ENCODE data around the gene SORCS1.

DNA sequence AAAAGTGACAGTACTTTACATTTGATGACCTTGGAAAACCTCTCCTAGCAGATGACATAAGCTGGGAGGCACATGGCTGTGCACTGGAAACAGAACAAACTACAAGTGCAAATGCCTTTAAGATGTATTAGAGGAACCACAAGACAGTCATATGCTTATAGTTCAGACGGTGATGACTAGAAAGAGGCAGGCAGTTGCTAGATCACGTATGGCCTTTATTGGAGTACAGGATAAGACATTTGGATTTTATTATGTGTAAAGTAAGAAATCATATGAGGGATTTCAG, 290.0 kb downstream of the SORCS1 start:
- TF ChIP-seq, protein P1, sequence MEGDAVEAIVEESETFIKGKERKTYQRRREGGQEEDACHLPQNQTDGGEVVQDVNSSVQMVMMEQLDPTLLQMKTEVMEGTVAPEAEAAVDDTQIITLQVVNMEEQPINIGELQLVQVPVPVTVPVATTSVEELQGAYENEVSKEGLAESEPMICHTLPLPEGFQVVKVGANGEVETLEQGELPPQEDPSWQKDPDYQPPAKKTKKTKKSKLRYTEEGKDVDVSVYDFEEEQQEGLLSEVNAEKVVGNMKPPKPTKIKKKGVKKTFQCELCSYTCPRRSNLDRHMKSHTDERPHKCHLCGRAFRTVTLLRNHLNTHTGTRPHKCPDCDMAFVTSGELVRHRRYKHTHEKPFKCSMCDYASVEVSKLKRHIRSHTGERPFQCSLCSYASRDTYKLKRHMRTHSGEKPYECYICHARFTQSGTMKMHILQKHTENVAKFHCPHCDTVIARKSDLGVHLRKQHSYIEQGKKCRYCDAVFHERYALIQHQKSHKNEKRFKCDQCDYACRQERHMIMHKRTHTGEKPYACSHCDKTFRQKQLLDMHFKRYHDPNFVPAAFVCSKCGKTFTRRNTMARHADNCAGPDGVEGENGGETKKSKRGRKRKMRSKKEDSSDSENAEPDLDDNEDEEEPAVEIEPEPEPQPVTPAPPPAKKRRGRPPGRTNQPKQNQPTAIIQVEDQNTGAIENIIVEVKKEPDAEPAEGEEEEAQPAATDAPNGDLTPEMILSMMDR (IDR thresholded peaks at IDR 0.05; ENCODE audit: insufficient read depth, low read depth, low read length) = no peak
- TF ChIP-seq EZH2 (IDR thresholded peaks at IDR 0.05; ENCODE audit: insufficient read depth, low read length) = no peak
